NT2/D1 (cell line): ENCODE measurements around the gene APBA2.

Experiments used
- SUZ12 ChIP-seq: IDR thresholded peaks from 2 replicates; pipeline ENCODE4 v1.6.1; 2011; ENCODE audit not compliant: insufficient read length, insufficient read depth; ENCODE audit errors: extremely low read depth
- YY1 ChIP-seq: IDR thresholded peaks from 2 replicates; pipeline ENCODE4 v1.6.1; 2011; ENCODE audit not compliant: insufficient read length, insufficient read depth
- ZNF274 ChIP-seq: IDR thresholded peaks from 2 replicates; pipeline ENCODE4 v1.6.1; 2011; ENCODE audit warnings: mild to moderate bottlenecking, low read depth, low read length

GRCh38 chr15:29086001-29086400, 200.2 kb downstream of the APBA2 start:
- TF ChIP-seq ZNF274 (no peak), SUZ12 (no peak), YY1 (no peak)
